GF-D8 (cell line): Measurements from ENCODE around the gene TBXT.
"Not testable (repeated sequence)": the region's sequence is repeated elsewhere in the genome, so short reads cannot be mapped to it uniquely, and the experiment has no call there.

Experiments used
- DNase-seq: peaks from one replicate; lab custom pipeline; 2025; lab: John Stamatoyannopoulos, UW

TBXT gene

DNA sequence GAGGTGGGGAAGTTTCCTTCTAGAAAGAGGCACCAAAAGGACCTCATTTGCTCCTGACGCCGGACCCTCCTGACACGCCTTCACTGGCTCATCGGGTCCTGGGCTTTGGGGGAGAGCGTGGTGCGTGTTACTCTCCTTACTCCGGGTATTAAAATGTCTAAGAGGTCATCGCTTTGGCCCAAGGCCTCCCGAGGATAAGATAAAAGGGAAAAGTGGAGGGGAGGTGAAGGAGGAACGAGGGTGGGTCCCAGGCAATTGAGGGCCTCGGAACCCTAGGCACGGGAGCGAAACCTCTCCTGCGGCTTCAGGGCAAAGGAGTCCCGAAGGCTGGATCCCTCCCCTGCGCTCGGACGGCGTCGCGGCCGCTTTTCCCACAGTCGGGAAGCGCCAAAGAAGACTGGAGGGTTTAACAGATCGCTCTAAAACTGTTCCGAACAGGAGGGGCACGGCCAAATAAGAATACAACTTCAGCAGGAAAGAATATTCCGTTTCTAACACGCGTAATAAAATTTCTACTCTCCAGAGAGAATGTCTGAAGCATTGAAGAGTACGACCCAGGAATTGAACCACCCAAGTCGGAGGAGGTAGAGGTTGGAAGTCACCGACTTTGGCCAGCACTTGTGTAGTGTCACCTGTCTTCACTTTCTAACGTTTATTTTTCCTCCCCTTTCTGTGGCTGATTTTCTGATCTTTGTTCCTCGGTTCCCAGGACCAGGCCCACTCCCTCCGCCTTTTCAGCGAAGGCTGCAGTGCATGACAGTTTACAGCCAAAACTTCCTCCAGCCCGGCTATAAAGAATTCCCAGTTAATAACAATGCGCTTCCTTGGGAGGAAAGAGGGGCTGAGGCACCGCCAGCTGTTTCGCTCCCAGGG is 2.1 kb upstream of the TBXT start:
- DNase-seq, result no peak

GRCh38 chr6:166168616-166169548 is 1.2 kb upstream of the TBXT start:
- DNase-seq, result no peak

DNA sequence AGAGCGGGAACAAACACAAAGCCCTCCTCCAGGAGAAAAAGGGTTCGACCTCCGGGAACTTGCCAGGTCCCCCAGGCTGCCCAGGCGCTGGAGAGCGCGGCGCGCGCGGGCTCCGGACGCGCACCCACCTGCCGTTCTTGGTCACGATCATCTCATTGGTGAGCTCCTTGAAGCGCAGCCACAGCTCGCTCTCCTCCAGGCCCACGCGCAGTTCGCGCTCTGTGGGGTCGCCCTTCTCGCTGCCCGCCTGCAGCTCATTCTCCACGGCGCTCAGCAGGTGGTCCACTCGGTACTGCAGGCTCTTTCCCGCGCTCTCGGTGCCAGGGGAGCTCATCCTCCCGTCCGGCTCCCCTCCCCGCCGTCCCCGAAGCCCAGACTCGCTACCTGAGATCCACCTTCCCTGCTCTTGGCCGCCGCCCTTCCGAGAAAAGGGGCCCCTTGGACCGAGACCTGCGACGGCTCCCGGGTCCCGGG is 356 bp downstream of the TBXT start:
- no peak for DNase-seq

DNA sequence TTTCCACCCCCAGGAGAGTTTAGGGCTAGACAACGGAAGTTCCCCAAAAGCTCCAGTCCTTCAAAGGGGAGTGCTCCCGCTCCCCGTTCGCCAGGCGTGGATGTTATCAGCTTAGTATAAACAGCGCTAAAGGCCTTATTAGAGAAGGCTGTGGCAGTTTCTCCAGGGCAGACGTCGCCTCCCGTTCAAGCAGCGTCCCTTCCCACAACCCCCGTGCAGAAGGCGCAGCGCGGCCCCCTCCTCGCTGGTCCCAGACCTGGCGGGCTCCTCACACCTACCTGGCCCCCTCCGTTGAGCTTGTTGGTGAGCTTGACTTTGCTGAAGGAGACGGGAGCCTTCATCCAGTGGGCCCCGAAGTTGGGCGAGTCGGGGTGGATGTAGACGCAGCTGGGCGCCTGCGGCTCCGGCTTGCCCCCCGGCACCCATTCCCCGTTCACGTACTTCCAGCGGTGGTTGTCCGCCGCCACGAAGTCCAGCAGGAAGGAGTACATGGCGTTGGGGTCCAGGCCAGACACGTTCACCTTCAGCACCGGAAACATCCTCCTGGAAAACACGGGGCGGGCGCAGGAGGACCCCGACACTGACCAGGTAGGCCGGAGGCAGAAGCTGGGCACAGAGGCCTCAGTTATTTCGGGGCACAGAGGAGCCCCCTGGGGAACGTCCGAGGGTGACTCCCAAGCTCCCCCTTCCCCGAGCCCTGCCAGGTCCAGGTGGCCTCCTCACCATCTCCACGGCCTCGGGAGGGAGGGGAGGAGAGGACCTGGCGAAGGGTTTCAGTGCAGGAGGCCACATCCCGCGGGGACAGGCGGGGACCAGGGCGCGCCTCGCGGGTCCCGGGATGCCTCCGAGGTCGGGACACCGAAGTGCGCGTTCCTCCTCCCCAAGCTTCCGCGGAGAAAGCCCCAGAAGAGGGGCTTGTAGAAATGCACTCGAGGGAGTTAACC is 1.1 kb downstream of the TBXT start:
- no peak for DNase-seq

DNA sequence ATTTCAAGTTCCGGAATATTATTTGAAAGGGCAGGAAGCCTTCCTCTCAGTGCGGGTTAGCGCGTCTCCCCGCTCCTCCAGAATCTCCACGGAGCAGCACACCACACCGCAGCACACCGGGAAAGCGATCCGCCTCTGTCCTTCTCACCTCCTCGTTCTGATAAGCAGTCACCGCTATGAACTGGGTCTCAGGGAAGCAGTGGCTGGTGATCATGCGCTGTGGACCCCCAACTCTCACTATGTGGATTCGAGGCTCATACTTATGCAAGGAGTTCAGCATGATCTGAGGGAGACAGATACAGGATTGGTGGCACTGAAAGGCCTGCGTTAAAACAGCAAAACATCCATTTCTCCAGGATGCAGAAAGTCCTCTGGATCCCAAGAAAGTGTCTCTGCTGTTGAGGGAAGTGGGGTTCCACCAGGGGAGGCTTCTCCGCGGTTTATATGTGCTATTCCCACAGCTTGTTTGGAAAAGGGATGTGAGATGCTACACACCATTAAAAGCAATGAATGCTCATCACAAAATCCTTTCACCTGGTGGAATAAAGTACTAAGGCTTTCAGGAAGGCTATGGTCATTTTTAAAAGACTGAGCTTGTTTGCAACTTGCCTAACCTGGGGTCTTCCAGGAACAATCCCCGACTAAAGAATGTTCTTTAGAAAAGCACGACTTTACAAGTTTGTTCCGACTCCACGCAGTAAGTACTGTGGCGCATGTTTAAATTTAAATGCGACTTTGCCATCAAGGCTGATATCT is 1.9 kb downstream of the TBXT start:
- DNase-seq, result no peak

DNA sequence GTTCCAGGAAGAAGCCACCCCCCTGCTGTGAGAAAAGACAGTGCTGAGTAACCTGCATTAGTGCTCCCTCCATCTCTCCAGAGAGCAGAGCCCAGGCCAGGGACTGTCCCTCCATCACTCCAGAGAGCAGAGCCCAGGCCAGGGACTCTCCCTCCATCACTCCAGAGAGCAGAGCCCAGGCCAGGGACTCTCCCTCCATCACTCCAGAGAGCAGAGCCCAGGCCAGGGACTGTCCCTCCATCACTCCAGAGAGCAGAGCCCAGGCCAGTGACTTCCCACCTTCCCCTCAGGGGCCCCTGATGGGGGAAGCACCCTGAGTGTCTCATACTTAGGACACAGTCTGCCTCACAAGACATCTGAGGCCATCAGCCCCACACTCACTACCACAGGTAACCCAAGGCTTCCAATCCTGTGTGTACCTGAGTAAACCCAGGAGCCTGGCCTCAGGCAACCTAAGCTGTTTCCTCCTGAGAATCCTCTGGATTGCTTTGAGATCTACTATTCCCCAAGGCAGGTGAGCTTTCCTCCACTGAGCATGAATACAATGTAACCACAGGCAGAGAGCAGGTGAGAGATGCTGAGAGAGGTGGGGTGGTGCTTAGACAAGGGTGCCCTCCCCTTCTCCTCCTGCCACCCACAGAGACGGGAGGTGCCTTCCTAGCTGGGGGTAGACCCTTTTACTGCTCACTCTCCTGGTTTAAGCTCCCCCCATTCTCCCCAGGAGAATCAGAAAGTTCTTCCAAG is 4.9 kb downstream of the TBXT start:
- DNase-seq, result no peak

DNA sequence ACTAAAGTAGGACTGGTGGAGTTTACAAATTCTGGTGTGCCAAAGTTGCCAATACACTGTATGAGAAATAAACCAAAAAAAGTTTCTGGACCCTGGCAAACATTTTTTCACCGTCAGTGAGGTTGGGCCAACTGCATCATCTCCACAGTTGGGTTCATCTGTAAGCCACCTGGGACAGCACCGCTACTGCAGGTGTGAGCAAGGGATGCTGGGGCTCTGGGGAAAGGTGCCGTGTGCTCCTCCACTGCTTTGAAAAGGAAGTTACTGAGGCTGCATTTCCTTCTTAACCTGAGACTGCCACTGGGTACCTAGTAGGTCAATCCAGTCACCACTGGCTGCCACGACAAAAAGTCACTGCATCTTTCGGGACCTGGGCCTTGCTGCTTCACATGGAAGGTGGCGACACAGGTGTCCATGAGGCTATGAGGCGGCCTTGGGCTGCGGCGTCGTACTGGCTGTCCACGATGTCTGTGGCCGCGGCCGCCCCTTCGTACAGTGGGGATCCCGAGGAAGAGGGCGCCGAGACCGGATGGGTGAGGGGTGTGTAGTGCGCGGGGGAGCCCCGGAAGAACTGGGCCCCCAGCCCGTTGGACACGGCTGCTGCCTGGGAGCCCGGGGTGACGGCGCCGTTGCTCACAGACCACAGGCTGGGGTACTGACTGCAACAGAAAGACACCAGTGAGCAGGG is 9.6 kb downstream of the TBXT start:
- no peak for DNase-seq

- DNase-seq, result no peak
Measured at GRCh38 chr6:166156942-166157341, 10.7 kb downstream of the TBXT start.

GRCh38 chr6:166153966-166154365 is 13.7 kb downstream of the TBXT start:
- DNase-seq, result no peak

GRCh38 chr6:166152660-166153059 is 15.0 kb downstream of the TBXT start:
- DNase-seq, result no peak

GRCh38 chr6:166151798-166152197 is 15.9 kb downstream of the TBXT start:
- DNase-seq, result no peak

GRCh38 chr6:166145751-166146150 is 21.9 kb downstream of the TBXT start:
- no peak for DNase-seq

GRCh38 chr6:166143011-166143410 is 24.6 kb downstream of the TBXT start:
- no peak for DNase-seq

DNA sequence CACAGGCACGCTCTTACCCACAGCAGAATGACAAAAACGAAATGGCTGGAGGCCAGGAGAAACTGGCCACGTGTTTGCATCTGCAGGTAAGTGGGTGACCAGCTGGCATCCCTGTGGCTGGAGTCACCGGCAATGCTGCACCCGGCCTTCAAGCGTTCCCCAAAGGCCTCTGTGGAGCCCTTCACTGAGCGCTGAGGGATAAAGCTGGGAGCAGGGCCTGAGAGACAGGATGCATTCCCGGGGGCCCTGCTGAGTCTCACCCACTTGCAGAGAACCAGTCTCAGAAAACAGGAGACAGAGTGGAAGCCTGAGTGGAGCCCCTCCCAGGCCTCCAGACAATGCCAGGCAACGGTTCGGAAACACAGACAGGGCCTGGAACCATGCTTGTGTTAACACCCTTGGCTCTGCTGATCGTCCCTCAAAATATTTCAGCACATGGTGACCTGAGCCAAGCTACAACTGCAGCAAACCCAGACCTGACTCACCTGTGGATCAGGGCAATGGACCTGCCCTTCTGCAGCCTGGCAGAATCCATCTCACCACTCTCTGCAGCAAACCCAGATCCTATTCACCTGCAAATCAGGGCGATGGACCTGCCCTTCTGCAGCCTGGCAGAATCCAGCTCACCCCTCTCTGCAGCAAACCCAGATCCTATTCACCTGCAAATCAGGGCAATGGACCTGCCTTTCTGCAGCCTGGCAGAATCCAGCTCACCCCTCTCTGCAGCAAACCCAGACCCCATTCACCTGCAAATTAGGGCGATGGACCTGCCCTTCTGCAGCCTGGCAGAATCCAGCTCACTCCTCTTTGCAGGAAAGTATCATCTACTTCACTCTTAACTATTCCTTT is 39.8 kb downstream of the TBXT start:
- no peak for DNase-seq

DNA sequence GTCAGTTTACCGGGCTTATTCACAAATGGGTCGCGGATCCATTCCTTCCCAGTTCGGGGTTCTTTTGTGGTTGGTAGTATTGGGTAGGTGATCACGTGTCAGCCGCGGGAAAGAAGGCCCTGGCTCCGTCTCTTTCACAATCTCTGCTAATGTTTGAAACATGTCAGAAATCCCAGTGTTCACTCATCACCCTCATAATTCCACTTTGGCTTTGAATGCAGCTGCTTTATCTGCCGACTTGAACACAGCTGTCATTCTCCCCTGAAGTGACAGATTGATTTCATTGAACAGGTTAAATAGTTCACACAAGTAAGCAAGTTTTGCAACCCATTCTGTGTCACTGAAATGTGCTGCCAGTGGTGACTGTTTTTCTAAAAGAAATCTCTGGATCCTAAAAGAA is 44.5 kb downstream of the TBXT start:
- DNase-seq, result not testable (repeated sequence)

DNA sequence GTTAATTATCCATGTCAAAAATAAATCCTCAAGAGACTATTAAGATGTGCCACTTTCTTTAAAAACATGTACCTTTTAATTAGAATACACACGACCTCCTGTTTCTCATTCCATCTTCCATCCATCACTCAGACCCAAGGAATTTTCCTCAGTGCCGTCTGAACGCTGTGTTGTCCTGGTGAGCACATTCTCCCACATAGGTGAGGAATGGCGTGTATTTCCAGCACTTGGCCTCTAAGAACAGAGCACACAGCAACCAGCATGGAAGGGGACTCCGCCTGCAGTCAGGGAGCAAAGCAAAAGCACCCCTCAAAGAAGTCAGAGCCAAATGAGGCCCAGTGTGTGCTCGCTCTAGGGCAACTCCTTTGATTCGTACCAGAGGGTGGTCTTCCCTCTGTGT is 45.9 kb downstream of the TBXT start:
- no peak for DNase-seq

- no peak for DNase-seq
Measured at GRCh38 chr6:166119116-166119911, 48.3 kb downstream of the TBXT start.

- DNase-seq, result no peak
Measured at GRCh38 chr6:166115609-166116008, 52.0 kb downstream of the TBXT start.
